HG03571 (cell line): ENCODE measurements around the gene UROC1.

ENCODE experiments used
- ATAC-seq: cut with Tn5 transposase; IDR thresholded peaks from one replicate; pipeline ENCODE4 v1.9.1; 2021; ENCODE audit not compliant: unreplicated experiment

UROC1 gene

GRCh38 chr3:126517291-126517951 is at the start of gene UROC1:
UROC1 (minus strand) TSS chr3:126517773; CDS start chr3:126517719, 54 bp downstream.
- no peak for ATAC-seq

- ATAC-seq, result no peak
Observed at GRCh38 chr3:126562737-126563276, 45.2 kb upstream of the UROC1 start.

- ATAC-seq, result no peak
Observed at GRCh38 chr3:126558336-126559071, 40.9 kb upstream of the UROC1 start, which contains the start of gene C3orf22. C3orf22 (minus strand) TSS chr3:126558932; CDS start chr3:126553390, 5,542 bp downstream.

GRCh38 chr3:126557761-126558160 is 40.2 kb upstream of the UROC1 start:
- no peak for ATAC-seq

- no peak for ATAC-seq
Observed at GRCh38 chr3:126557415-126557745, 39.8 kb upstream of the UROC1 start.

GRCh38 chr3:126556637-126557414 is 39.3 kb upstream of the UROC1 start:
- ATAC-seq, result no peak

- no peak for ATAC-seq
Observed at GRCh38 chr3:126555795-126556636, 38.4 kb upstream of the UROC1 start.

GRCh38 chr3:126554560-126555525 is 37.3 kb upstream of the UROC1 start:
- ATAC-seq, result no peak

- ATAC-seq, result no peak
Observed at GRCh38 chr3:126553284-126554084, 35.9 kb upstream of the UROC1 start.

- ATAC-seq, result no peak
Observed at GRCh38 chr3:126552688-126553283, 35.2 kb upstream of the UROC1 start.

- ATAC-seq, result no peak
Observed at GRCh38 chr3:126551839-126552687, 34.5 kb upstream of the UROC1 start.

GRCh38 chr3:126551121-126551838 is 33.7 kb upstream of the UROC1 start:
- no peak for ATAC-seq

- ATAC-seq, result no peak
Observed at GRCh38 chr3:126550488-126551051, 33.0 kb upstream of the UROC1 start.

- ATAC-seq, result no peak
Observed at GRCh38 chr3:126549861-126550487, 32.4 kb upstream of the UROC1 start.

GRCh38 chr3:126548556-126549466 is 31.2 kb upstream of the UROC1 start:
- ATAC-seq, result no peak
